Smooth muscle cell of the brain vasculature (primary cell): ENCODE data around the gene NDE1.
"Not testable (repeated sequence)": the region's sequence is repeated elsewhere in the genome, so short reads cannot be mapped to it uniquely, and the experiment has no call there.

Source experiments
- DNase-seq: peaks from one replicate; pipeline ENCODE4 v3.0.0-alpha.2; 2012; ENCODE audit warnings: low read depth, low spot score

The NDE1 gene

DNA sequence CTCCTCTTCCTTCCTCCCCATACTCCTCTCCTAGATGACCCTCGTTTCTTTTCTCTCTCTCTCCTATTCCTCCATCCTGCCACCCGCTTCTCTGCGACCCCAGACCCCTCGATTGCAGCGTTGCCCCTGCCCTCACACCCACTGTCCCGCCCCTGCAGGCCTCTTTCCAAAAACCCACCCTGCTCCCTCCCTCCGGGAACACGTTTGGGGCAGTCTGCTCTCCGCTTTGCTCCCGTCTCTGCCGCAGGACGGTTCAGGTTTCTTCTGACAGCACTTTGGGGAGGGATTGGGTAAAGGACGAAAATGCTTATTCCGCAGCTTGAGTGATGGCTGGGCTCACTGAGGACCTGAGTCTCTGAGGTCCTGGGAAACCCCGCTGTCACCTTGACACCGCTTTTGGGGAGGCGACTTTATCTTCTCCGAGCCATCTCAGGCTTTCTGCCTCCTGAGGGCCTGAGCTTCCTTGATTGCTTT is 690 bp downstream of the NDE1 start:
- DNase-seq = no peak

DNA sequence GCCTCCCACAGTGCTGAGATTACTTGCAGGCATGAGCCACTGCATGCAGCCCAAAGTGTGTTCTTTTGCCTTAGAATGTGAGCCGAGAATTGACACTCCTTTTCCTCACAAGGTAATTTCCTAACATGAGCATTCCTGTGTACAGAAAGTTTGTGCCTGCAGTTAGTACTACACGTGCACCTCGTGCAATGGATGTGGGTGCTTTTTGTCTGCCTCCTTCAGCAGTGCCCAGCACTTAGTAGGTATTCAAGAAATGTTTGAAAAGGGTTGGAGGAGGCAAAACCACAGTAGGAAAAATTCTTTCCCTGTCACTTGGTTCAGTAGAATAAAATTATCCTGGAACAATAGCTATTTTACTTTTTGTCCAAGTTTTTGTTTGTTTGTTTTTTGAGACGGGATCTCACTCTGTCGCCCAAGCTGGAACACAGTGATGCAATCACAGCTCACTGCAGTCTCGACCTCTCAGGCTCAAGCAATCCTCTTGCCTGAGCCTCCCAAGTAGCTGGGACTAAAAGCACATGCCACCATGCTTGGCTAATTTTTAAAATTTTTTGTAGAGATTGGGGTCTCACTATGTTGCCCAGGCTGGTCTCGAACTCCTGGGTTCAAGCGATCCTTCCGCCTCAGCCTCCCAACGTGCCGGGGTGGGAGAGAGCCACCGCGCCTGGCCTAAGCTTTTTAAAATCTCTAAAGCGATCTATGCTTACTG is 2.4 kb downstream of the NDE1 start:
- no peak for DNase-seq

DNA sequence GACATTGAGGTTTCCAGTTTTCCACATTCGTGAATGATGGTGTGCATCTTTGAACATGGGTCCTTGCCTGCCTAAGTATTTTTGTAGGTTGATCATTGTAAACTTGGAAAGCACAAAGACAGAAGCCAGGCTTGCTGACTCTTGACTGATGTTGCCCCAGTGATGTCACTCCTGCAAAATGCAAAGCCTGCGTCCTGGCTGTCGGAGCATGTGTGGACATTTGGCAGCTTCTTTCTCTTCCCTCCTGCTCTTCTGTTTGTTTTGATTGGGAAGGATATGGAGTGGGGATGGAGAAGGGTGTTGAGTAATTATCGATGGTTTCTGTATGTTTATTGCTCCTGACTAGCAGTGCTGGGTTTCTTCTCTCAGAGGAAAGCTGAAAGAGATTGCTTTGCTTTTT is 3.2 kb downstream of the NDE1 start:
- DNase-seq = no peak

DNA sequence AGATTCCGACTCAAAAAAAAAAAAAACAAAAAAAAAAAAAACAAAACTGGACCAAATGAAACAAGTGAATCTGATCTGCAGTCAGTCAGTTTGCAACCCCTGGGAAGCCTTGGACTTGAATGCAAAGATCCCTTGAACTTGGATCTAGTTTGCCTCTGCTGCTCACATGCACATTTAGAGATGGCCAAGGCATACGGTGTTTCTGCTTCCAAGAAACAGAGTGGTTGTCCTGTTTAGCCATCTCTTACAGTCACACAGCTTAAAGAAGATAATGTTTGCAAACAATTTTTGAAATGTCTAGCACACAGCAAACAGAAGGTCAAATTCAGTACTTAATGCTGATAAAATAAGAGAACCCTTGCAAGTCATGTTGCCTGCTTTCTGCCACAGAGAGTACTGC is 4.5 kb downstream of the NDE1 start:
- DNase-seq = no peak

DNA sequence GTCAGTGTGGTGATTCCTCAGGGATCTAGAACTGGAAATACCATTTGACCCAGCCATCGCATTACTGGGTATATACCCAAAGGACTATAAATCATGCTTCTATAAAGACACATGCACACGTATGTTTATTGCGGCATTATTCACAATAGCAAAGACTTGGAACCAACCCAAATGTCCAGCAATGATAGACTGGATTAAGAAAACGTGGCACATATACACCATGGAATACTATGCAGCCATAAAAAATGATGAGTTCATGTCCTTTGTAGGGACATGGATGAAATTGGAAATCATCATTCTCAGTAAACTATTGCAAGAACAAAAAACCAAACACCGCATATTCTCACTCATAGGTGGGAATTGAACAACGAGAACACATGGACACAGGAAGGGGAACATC is 5.5 kb downstream of the NDE1 start:
- DNase-seq = not testable (repeated sequence)

DNA sequence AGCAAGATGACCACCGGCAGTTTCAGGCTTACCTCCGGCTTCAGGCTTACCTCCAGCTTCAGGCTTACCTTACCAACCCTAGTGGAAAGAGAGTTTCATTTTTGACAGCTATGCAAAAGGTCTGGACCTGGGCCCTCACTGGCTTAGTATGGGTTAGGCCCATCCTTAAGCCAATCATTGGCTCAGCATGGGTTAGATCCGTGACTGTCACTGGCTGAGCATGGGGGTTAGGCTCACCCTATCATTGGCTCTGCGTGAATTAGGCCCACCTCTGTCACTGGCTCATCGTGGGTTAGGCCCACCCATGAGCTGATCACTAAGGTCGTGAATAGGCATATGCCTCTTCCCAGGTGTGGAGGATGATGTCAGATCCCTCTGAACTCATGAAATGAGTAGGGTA is 8.1 kb downstream of the NDE1 start:
- no peak for DNase-seq

DNA sequence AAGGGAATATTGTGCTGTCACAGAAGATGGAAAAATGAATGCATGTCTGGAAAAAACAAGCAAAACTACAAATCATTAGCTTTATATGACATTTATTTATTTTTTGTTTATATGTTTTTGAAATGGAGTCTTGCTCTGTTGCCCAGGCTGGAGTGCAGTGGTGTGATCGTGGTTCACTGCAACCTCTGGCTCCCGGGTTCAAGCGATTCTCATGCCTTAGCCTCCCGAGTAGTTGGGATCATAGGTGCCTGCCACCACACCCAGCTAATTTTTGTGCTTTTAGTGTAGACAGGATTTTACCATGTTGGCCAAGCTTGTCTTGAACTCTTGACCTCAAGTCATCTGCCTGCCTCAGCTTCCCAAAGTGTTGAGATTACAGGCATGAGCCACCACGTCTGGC is 8.5 kb downstream of the NDE1 start:
- DNase-seq = no peak

DNA sequence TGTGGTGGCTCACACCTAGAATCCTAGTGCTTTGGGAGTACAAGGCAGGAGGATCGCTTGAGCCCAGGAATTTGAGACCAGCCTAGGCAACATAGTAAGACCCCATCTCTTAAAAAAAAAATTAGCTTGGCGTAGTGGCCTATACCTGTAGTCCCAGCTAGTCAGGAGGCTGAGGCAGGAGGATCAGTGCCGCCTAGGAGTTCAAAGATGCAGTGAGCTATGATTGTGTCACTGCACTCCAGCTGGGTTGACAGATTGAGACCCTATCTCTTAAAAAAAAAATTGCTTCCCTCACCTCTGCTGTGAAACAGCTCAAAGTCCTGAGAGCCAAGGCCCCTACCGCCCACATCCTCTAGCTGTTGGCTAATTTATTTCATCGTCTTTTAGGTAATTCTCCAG is 10.2 kb downstream of the NDE1 start:
- DNase-seq = no peak

DNA sequence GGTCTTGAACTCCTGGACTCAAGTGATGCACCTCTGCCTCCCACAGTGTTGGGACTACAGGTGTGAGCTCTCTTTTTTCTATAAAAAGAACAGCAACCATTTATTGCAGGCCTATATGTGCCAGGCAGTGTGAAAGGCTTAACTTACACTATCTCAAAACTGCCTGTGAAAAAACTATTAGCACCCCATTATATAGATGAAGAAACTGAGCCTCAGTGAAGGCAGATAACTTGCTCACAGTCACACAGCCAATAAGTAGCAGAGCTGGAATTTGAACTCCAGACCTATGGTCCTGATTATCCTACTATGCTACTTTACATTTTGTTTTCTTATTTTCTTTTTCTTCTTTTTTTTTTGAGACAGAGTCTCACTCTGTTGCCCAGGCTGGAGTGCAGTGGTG is 15.1 kb downstream of the NDE1 start:
- no peak for DNase-seq

DNA sequence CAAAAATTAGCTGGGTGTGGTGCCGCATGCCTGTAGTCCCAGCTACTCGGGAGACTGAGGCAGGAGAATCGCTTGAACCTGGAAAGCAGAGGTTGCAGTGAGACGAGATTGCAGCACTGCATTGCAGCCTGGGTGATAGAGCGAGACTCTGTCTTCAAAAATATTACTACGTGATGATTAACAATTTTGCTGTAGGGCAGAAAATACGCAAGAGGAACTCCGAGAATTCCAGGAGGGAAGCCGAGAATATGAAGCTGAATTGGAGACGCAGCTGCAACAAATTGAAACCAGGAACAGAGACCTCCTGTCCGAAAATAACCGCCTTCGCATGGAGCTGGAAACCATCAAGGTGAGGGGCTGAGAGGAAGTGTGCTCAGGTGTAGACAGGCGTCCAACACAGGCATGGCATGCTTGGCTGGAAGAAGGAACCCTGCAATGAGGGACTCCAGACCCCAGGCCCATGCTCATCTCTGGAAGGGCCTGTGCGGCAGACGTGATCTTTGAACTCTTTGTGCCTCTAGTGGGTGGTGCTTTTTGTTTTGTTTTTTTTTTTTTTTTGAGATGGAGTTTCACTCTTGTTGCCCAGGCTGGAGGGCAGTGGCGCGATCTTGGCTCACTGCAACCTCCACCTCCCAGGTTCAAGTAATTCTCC is 17.2 kb downstream of the NDE1 start:
- no peak for DNase-seq

DNA sequence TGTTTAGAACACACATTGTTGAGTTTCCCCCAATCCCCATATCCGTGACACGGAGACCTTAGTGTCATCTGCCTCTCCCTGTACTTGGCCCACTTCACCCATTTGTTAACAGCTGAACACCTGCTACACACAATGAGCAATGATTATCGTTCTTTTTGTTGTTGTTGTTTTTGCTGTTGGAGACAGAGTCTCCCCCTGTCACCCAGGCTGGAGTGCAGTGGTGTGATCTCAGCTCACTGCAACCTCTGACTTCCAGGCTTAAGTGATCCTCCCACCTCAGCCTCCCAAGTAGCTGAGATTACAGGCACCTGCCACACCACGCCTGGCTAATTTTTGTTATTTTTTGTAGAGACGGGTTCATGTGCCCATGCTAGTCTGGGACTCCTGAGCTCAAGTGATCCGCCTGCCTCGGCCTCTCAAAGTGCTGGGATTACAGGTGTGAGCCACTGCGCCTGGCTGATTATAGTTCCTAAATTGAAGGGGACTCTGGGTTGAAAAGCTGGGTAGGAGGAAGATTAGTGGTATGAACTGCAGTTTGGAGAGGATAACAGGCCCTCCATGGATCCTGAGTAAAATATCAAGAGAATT is 21.6 kb downstream of the NDE1 start:
- no peak for DNase-seq

DNA sequence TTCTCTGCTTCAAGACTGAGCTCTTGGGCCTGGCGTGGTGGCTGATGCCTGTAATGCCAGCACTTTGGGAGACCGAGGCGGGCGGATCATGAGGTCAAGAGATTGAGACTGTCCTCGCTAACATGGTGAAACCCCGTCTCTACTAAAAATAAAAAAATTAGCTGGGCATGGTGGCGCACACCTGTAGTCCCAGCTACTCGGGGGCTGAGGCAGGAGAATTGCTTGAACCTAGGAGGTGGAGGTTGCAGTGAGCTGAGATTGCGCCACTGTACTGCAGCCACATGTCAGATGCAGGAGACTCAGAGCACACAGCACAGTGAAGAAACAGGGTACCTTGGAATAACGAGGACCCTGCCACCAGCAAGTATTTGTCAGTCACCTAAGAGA is 22.1 kb downstream of the NDE1 start:
- not testable (repeated sequence) for DNase-seq

DNA sequence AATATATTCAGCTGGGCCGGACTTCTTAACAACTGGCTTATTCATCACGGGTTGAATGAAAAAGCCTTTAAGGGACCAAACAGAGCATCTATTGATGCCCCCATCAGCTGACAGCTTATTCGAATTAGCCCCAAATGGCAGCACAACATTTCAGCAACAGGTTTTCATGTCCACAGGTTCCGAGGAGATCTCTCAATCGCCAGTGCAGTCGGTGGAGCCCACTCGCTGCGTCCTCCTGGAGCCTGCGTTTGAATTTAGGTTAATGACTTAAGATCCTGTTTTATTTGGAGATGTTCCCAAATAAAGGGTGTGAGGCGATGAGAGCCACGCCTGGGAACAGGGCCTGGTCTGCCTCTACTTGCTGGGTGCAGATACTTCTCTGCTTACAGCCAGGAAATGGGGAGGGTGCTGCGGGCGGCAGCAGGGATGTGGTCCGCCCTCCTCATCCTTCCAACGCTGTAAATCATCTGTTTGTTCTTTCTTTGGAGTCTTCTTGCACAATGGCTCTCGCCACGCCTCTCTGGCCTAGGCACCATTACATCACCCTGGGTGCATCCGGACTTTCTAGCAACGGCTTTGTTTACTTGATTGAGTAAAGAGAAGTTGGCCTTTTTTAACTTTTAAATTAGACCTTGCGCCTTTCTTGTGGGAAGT is 22.6 kb downstream of the NDE1 start:
- DNase-seq = peak; percentile 77

DNA sequence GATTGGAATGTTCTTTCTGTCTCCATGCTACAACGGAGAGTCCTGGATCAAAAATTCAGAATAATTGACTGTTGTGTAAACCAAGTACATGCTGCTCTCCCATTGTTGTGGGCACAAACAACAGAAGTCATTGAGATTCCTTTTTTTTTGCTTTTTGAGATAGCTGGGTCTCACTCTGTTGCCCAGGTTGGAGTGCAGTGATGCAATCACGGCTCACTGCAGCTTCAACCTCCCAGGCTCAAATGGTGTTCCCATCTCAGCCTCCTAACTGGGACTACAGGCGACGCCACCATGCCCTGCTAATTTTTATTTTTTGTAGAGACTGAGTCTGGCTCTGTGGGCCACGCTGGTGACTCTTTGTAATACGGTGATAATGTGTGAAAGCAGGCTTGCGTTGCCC is 24.5 kb downstream of the NDE1 start:
- DNase-seq = no peak

DNA sequence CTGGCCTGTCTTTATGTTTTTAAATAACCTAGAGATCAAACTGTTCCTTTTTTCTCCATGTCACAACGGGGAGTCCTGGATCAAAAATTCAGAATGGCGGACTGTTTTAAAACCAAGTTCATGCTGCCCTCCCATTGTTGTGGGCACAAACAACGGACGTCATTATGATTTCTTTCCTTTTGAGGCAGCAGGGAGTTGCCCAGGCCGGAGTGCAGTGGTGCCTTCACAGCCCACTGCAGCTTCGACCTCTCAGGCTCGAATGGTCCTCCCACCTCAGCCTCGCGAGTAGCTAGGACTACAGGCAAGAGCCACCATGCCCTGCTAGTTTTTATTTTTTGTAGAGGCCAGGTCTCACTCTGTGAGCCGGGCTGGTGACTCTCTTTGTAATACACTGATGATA is 26.5 kb downstream of the NDE1 start:
- no peak for DNase-seq

DNA sequence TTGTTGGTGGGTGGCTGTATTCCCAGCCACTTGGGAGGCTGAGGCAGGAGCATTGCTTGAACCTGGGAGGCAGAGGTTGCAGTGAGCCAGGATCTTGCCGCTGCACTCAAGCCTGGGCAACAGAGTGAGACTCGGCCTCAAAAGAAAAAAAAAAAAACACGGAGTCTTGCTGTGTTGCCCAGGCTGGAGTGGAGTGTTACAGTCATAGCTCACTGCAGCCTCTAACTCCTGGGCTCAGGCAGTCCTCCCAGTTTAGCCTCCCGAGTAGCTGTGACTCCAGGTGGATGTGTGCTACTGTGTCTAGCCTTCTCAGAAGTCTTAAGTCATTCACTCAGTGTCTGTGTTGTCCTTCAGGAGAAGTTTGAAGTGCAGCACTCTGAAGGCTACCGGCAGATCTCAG is 27.4 kb downstream of the NDE1 start:
- DNase-seq = no peak

DNA sequence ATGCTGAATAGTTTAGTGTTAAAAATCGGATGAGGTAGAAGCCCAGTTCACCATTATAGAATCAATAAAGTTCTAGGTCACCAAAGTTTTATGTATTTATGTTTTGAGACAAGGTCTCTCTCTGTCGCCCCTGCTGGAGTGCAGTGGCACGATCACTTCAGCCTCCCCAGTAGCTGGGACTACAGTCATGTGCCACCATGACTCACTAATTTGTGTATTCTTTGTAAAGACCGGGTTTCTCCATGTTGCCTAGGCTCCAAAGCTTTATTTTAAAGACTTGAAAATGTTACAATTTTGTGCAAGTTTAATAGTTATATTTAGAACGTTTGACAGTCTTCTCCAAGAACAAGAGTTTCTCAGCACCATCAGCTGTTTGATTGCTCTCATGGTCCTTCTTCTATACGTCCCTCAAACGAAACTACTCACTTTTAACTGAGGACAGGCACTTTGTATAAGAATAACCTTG is 32.1 kb downstream of the NDE1 start:
- DNase-seq = no peak

DNA sequence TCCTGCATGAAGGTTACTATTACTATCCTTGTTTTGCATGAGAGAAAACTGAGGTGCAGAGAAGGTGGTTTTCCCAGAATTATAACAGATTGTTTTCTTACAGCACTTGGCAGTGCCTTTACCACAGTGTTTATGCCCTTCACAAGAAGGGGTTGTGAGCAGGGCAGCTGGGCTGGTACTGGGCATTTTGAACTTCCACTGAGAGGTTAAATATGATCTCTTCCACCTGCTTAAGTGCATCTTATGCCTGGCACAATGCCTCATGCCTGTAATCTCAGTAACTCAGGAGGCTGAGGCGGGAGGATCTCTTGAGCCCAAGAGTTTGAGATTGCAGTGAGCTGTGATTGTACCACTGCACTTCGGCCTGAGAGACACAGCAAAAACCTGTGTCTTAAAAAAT is 36.2 kb downstream of the NDE1 start:
- no peak for DNase-seq

DNA sequence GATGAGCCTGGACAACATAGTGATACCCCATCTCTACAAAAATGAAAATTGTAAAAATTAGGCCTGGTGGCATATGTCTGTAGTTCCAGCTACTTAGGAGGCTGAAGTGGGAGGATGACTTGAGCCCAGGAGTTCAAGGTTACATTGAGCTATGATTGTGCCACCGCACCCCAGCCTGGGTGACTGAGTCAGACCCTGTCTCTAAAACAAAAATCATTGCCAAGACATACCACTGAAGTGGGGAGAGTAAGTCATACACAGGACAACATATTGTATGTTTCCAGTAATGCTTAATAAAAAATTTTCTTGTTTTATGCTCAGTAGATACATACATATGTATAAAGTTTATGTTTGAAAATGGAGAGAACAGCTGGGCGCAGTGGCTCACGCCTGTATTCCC is 39.2 kb downstream of the NDE1 start:
- DNase-seq = no peak

DNA sequence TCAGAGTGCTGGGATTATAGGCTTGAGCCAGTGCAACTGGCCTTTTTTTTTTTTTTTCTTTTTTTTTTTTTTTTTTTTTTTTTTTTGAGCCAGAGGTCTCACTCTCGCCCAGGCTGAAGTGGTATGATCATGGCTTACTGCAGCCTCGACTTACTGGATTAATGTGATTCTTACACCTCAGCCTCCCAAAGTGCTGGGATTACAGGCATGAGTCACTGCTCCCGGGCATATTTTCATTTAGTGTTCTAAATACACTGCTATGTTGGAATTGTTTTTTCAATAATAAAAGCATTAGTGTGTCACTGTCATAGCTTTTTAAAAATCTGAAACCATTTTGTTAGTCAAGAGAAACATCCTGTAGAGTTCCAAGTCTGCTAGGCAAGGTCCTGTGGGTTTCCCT is 40.3 kb downstream of the NDE1 start:
- no peak for DNase-seq

DNA sequence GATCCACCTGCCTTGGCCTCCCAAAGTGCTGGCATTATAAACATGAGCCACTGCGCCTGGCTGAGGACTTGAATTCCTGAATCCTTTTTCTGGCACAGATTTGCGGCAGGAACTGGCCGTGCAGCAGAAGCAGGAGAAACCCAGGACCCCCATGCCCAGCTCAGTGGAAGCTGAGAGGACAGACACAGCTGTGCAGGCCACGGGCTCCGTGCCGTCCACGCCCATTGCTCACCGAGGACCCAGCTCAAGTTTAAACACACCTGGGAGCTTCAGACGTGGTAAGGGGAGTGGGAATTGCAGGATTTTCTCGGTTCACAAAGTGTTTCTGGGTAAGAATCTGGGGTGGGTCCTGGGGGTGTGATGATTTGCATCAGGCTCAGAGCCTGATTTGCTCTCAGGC is 41.0 kb downstream of the NDE1 start:
- DNase-seq = no peak

DNA sequence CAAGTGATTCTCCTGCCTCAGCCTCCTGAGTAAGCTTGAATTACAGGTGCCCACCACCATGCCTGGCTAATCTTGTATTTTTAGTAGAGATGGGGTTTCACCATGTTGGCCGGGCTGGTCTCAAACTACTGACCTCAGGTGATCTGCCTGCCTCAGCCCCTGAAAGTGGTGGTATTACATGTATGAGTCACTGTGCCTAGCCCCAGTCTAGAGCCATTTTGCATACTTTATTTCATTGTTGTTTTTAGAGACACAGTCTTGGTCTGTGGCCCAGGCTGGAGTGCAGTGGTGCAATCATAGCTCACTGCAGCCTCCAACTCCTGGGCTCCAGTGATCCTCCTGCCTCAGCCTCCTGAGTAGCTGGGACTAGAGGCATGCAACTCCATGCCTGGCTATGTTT is 42.5 kb downstream of the NDE1 start:
- DNase-seq = not testable (repeated sequence)

DNA sequence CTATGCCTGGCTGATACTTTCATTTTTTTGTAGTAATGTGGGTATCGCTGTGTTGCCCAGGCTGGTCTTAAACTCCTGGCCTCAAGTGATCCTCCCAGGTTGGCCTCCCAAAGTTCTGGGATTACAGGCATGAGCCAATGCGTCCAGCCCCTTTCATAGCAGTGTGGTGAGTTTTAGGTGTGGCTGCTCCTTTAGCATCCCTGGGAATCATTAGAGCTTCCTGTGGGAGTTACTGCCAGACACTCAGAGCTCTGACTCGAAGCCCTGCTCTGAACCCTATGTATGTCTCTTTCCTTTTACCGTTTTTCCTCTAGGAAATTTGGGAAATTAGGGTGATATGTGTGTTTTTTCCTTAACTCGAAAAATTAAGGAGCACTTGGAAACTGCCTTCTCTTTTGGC is 44.5 kb downstream of the NDE1 start:
- no peak for DNase-seq
